Right cardiac atrium (tissue), 5 donors: ENCODE measurements around the gene PARP6. TPM values are rescaled to one million over a fixed set of nuclear protein-coding genes. Genes with fewer than 3 reads are reported as not detected.

Experiments
- ATAC-seq, 2 donors: fragments of 200-7000 bp; cut with Tn5 transposase; one replicate each; pipeline versions ENCODE4 v1.8.0 to v1.9.1; 2020; ENCODE audit warnings: moderate library complexity in 2 of 2, mild to moderate bottlenecking in 1 of 2
- DNase-seq, 3 donors: peaks; one replicate each; pipeline ENCODE4 v3.0.0-alpha.2; 2020
- H3K27ac ChIP-seq: one replicate; pipeline ENCODE4 v1.5.1; 2013; ENCODE audit warnings: mild to moderate bottlenecking, low read length, control low read depth, moderate library complexity
- H3K27me3 ChIP-seq: one replicate; pipeline ENCODE4 v1.6.1; 2013; ENCODE audit not compliant: control insufficient read depth, insufficient read depth
- H3K4me1 ChIP-seq: one replicate; pipeline ENCODE4 v1.6.1; 2013; ENCODE audit warnings: low read length; ENCODE audit not compliant: control insufficient read depth, insufficient read depth
- H3K4me3 ChIP-seq: one replicate; pipeline ENCODE4 v1.5.1; 2013; ENCODE audit warnings: low read length, control low read depth
- H3K9me3 ChIP-seq: one replicate; pipeline ENCODE4 v1.6.1; 2013; ENCODE audit warnings: low read length; ENCODE audit not compliant: control insufficient read depth
- WGBS: extraction: QIAGEN DNeasy Blood & Tissue Kit; methylation state at CpG from one replicate; pipeline ENCODE4 v1.1.7; 2013; 5-methylcytosine and 5-hydroxymethylcytosine counted together
- intact Hi-C, 4 donors: fragments of 100-400 bp; cut with DNase I; formaldehyde crosslinking; loops; one replicate each; pipeline versions ENCODE4 v1.11.0 to v1.14.0; 2022 to 2023
- polyA plus RNA-seq: library from polyadenylated mRNA; stranded (reverse); fragments of 200-250 nt; gene quantifications from one replicate; pipeline ENCODE4 v1.2.3, GENCODE V29; 2013
- total RNA-seq, 4 donors: library from RNA; stranded (reverse); fragmentation: NEBNext Ultra II Directional; extraction: Animal tissue kit (Norgen Biotek cat#: 25700); gene quantifications; one replicate each; pipeline ENCODE4 v1.2.1, GENCODE V29; 2021
- donor health status: healthy with polysubstance abuse.
- donor health status: DM: no; HTN: yes; CAD: no.
- donor health status: DM: no; HTN: no; CAD: no.
- donor health status: DM: no; HTN: yes; CAD: no; lungs with severe emphysema.
- donor health status: DM: yes; HTN: yes; CAD: no.

PARP6 gene
- total and polyA plus RNA-seq, 5 donors, result 34.5 to 53.6 (median 43.7) TPM

DNA sequence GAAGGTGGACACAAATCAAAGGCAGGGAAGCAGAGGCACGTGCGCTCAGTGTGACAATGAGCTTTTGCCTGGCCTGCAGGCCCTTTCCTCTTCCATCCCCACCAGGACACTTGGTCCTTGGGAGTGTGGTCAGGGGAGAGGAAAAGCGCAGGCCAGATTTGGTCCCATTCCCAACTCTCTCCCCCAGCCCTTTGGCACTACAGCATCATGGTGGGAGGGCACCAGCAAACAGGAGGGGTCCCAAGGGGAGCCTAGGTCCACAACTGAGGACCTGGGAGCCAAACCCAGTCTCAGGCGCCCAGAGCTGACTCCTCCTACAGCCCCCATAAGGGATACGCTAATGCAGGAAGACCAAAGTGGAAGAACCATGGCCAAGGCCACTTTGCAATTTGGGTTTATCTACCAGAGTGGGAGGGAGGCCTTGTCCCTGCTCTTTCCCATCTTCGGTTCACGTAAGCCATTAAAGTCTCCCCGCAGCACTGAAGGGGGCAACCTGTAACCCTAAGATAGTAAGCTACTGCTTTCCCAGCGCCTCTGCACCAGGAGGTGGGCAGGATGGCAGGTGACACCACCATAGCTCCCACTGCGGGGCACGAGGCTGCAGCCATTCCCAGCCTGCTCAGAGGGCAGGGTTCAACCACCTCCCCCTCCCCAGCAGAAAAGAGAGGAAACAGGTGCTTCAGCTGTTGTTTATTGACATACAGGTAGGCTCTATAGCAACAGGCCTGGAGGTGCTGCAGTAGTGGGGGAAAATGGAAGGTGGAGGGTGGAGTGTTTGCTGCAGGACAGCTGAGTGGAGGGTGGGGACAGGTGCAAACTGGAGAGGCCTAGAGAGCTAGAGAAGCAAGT, 73.8 kb downstream of the PARP6 start:
- no peak overlapping the region for H3K27ac ChIP-seq
- peaks cover 16% of the 10 kb centered on the region for H3K4me1 ChIP-seq
- 72% methylated on average over 11 of the region's 11 CpGs for WGBS
- H3K9me3 ChIP-seq, result no peaks in the 10 kb centered on the region
- H3K4me3 ChIP-seq, result no peak overlapping the region
- no peak for ATAC-seq
- intact Hi-C loops, result loop anchor here in 1 of 4 donors (5.0 kb wide), 1 partner anchor 74 kb away; the partner anchor contains the start of gene PARP6
- no peak for DNase-seq
- H3K27me3 ChIP-seq, result no peaks in the 10 kb centered on the region

DNA sequence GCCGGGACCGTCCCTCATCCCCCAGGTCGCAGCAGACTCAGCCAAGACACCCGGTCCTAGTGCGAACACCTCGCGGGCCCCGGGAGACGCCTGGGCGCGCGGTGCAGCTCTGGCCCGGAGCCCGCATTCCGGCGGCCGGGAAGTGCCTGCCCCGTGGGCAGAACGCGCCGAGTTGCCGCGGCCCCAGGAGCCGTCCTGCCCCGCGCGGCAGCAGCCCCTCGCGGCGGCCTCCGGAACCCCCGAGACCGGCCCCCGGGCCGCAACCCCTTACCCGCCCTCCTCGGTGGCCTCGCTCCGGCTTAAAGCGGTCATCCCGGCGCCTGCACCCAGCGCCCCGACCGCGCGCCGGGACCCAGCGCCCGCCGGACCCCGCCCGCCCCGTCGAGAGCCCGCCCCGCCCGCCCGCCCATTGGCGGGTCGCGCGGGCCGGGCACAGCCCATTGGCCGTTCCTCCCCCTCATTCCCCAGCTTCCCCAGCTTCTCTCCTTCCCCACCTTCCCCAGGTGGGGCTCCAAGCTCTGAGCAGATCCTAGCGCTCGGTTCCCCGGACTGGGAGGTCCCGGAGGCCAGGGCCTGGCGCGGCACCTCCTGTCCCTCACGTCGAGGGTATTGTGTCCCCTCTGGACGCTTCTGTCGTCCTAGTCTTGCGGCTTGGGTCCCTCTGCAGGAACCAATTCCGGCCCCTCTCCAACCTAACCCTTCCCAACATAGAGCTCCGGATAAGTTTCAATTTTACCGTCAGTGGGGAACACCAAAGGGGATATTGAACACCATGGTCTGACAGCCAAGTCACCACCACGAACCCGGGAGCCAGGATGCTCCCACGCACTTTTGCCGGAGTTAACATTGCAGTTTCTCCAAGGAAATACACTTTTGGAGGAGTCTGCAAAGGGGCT, 74.6 kb downstream of the PARP6 start, which contains the start of gene GRAMD2A:
Gene GRAMD2A (minus strand): TSS at position 328 of the 896 bp plus-strand sequence.
- ATAC-seq (peak; percentile 43 to 50), DNase-seq (peak in 1 of 3 donors; percentile 63)
- Histone ChIP-seq H3K4me1 (peaks cover 13% of the 10 kb centered on the region), H3K4me3 (peak within 1 kb of the TSS; percentile 57), H3K27me3 (no peaks in the 10 kb centered on the region), H3K27ac (no peak within 1 kb of the TSS), H3K9me3 (no peaks in the 10 kb centered on the region)
- intact Hi-C loops, result loop anchor here in 1 of 4 donors (5.0 kb wide), 1 partner anchor 75 kb away; the partner anchor contains the start of gene PARP6
- 8% methylated on average over 82 of the region's 83 CpGs for WGBS

DNA sequence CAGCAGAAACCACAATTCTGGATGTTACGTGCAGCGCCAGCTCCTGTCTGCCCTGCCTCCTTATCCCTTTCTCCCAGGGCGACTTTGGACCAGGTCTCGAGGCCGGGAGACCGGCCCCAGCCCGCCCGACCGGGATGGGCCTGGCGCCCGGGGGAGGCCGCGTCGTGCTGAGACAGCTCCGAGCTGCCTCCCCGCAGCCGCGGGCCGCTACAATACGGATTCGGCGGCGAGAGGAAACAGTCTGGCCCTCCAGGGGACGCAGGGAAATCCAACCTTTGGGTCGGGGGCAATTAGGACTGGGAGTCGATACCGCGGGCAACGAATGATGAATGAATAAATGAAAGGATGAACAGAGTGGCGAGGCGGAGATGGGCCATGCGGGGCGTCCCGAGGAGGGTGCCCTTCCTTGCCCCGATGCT, 75.3 kb downstream of the PARP6 start:
- intact Hi-C loops, result loop anchor here in 1 of 4 donors (5.0 kb wide), 1 partner anchor 75 kb away; the partner anchor contains the start of gene PARP6

DNA sequence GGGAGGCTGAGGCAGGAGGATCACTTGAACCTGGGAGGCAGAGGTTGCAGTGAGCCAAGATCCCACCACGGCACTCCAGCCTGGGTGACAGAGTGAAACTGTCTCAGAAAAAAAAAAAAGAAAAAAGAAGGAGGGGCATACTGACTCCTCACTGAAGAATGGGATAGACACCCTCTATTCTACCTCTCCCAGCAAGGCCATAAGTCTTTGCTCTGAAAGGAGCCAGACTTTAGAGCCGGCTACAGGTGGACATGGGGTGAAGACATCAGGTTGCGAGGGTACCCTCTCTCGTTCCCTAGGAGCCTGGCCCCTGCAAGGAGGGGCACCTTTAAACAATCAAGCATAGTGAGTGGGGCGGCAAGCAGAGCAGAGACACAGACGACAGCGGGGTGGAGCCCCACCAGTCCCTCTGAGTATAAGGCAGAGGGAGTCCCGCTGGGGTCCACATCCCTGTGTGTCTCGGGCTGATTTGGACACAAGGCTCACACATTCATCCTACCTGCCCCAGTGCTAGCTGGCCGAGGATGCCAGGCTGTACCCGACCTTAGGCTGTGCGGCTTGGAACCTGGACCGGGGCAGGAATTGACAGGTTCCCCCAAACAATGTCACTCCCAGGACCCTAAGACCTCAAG, 75.8 kb downstream of the PARP6 start:
- WGBS, result 77% methylated on average over 13 of the region's 13 CpGs
- Histone ChIP-seq H3K27me3 (no peaks in the 10 kb centered on the region), H3K4me3 (no peak overlapping the region), H3K27ac (no peak overlapping the region), H3K9me3 (no peaks in the 10 kb centered on the region), H3K4me1 (peaks cover 6% of the 10 kb centered on the region)
- intact Hi-C loops, result loop anchor here in 1 of 4 donors (5.0 kb wide), 1 partner anchor 76 kb away; the partner anchor contains the start of gene PARP6
- no peak for ATAC-seq
- DNase-seq, result no peak

More for the DNA sequence above, 75.3 kb downstream of the PARP6 start:
- Histone ChIP-seq H3K4me3 (peak overlapping the region; percentile 57), H3K4me1 (peaks cover 9% of the 10 kb centered on the region), H3K9me3 (no peaks in the 10 kb centered on the region), H3K27me3 (no peaks in the 10 kb centered on the region), H3K27ac (no peak overlapping the region)
- DNase-seq (no peak), ATAC-seq (peak in 1 of 2 donors; percentile 5)
- WGBS, result 8% methylated on average over 35 of the region's 35 CpGs

DNA sequence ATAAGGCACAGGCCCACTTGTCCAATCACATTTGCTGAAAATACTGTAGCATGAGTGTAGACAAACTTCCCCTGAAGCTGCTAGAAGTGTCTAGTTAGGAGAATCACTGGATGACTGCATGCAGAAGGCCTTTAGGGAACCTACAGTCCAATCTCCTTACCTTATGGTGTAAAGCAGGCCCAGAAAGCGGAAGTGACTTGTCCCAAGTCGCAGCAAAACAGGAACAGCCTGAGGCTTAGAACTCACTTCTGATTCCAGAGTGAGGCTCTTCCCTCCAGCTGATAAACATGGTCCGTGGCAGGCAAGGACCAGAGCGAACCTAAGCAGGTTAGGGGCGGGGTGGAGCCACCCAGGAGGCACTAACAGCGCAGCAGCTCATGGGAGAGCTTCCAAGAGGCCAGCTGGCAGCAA, 77.2 kb downstream of the PARP6 start:
- Histone ChIP-seq H3K4me1 (peaks cover under 1% of the 10 kb centered on the region), H3K27ac (no peak overlapping the region), H3K4me3 (no peak overlapping the region), H3K9me3 (no peaks in the 10 kb centered on the region), H3K27me3 (no peaks in the 10 kb centered on the region)
- ATAC-seq, result no peak
- 80% methylated on average over 6 of the region's 6 CpGs for WGBS
- intact Hi-C loops, result loop anchor here in 1 of 4 donors (5.0 kb wide), 1 partner anchor 77 kb away; the partner anchor contains the start of gene PARP6
- DNase-seq, result no peak

DNA sequence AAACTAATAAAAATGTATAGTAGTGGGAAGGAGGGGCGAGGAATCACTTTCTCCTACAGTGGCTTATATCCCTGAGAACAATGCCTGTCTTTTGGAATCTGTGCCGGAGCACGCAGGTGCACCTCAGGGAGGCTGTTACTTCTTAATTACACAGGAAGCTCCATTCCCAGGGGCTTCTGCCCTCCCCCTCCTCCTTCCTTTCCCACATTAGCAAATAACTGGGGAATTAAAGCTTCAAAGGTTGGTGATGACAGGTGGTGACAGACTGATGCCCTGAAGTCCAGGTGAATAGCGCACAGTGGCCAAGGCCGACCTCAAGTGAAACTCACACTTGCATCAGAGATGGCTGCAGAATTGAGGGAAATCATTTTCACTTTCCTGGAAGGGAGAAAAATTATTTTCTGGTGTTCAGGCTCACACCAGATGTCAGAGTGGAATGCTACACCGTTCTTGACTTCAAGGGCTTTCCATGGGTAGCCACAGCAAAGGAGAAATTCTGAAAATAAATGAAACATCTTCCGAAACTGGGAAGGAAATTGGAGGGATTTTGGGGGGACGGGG, 78.4 kb downstream of the PARP6 start:
- WGBS, result 73% methylated on average over 8 of the region's 8 CpGs
- Histone ChIP-seq H3K27ac (no peak overlapping the region), H3K27me3 (no peaks in the 10 kb centered on the region), H3K9me3 (no peaks in the 10 kb centered on the region), H3K4me3 (no peak overlapping the region), H3K4me1 (no peaks in the 10 kb centered on the region)
- DNase-seq (no peak), ATAC-seq (no peak)
- intact Hi-C loops, result no loop called here

DNA sequence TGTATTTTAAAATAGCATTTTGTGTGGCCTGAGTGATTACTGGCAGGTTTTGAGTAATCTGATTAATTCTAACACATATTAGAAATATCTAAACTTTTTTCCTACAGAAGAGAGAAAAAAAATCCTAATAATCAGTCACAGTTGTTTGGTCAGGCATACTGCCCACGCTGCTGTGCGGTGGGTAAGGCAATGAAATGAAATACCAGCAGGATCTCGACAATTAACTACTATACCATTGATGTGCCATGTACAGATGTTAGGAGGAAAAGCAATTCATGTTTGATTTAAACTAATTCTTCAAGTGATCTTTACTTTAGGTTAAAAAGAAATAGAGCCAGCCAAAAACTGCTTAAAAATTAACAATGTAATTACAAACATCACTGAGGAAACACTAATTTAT, 79.9 kb downstream of the PARP6 start:
- Histone ChIP-seq H3K27me3 (no peaks in the 10 kb centered on the region), H3K9me3 (no peaks in the 10 kb centered on the region), H3K27ac (no peak overlapping the region), H3K4me3 (no peak overlapping the region), H3K4me1 (no peaks in the 10 kb centered on the region)
- 71% methylated on average over 3 of the region's 3 CpGs for WGBS
- DNase-seq (no peak), ATAC-seq (no peak)
- intact Hi-C loops, result no loop called here

Other genes with a start within 250 kb of the PARP6 start
- 10 to 100 TPM; 32.8 to 35.8 (median 34.7) TPM for gene MYO9A, start 154.4 kb downstream of the PARP6 start, total RNA-seq
- gene MYO9A, start 154.4 kb downstream of the PARP6 start, polyA plus RNA-seq, result 4.9 TPM
- 1 to 10 TPM; 3.6 to 5.3 (median 4.7) TPM for gene SENP8, start 154.2 kb downstream of the PARP6 start, total RNA-seq
- 3.6 TPM for gene SENP8, start 154.2 kb downstream of the PARP6 start, polyA plus RNA-seq
- under 1 TPM in 3 of 4 donors, not detected in 1; 0.40 to 0.71 (median 0.48) TPM for gene GRAMD2A, start 74.8 kb downstream of the PARP6 start, total RNA-seq
- gene GRAMD2A, start 74.8 kb downstream of the PARP6 start, polyA plus RNA-seq, result 0.14 TPM
- 1,000 to 10,000 TPM in 2 of 4 donors, 100 to 1,000 TPM in 2; 822 to 1,102 (median 1,021) TPM for gene PKM, start 41.4 kb downstream of the PARP6 start, total RNA-seq
- 840 TPM for gene PKM, start 41.4 kb downstream of the PARP6 start, polyA plus RNA-seq
- 1 to 10 TPM in 3 of 4 donors, under 1 TPM in 1; 0.42 to 2.2 (median 1.4) TPM for gene CELF6, start 47.6 kb upstream of the PARP6 start, total RNA-seq
- 1.5 TPM for gene CELF6, start 47.6 kb upstream of the PARP6 start, polyA plus RNA-seq
- 10 to 100 TPM; 81.9 to 98.1 (median 93.3) TPM for gene HEXA, start 103.5 kb upstream of the PARP6 start, total RNA-seq
- gene HEXA, start 103.5 kb upstream of the PARP6 start, polyA plus RNA-seq, result 66.6 TPM
- gene TMEM202, start 125.8 kb upstream of the PARP6 start, total RNA-seq, result not detected
- gene TMEM202, start 125.8 kb upstream of the PARP6 start, polyA plus RNA-seq, result not detected
- gene ARIH1, start 201.8 kb upstream of the PARP6 start, total RNA-seq, result 100 to 1,000 TPM; 147 to 159 (median 153) TPM
- 30.5 TPM for gene ARIH1, start 201.8 kb upstream of the PARP6 start, polyA plus RNA-seq